GM19328 (cell line): ENCODE results near the gene CEP170B.
"Not testable (repeated sequence)": the region's sequence is repeated elsewhere in the genome, so short reads cannot be mapped to it uniquely, and the experiment has no call there.

ENCODE experiments used
- ATAC-seq: cut with Tn5 transposase; IDR thresholded peaks from one replicate; pipeline ENCODE4 v1.9.1; 2021; ENCODE audit warnings: mild to moderate bottlenecking, moderate library complexity; ENCODE audit not compliant: unreplicated experiment

Gene CEP170B

GRCh38 chr14:104904650-104905578 is 39.8 kb downstream of the CEP170B start:
- not testable (repeated sequence) for ATAC-seq

GRCh38 chr14:104905579-104905933 is 40.5 kb downstream of the CEP170B start:
- ATAC-seq: not testable (repeated sequence)

- ATAC-seq: no peak
These were observed 43.2 kb downstream of the CEP170B start for GRCh38 chr14:104908303-104908702.

- ATAC-seq: no peak
These were observed 47.0 kb downstream of the CEP170B start for GRCh38 chr14:104912053-104912452.

- no peak for ATAC-seq
These were observed 48.4 kb downstream of the CEP170B start for GRCh38 chr14:104913435-104913834.

- ATAC-seq: no peak
These were observed 52.0 kb downstream of the CEP170B start for GRCh38 chr14:104917116-104917515.

GRCh38 chr14:104917993-104918392 is 52.9 kb downstream of the CEP170B start:
- no peak for ATAC-seq

GRCh38 chr14:104919152-104919992 is 54.3 kb downstream of the CEP170B start:
- ATAC-seq: not testable (repeated sequence)

GRCh38 chr14:104919993-104920315 is 54.9 kb downstream of the CEP170B start:
- no peak for ATAC-seq

GRCh38 chr14:104923640-104924420 is 58.8 kb downstream of the CEP170B start:
- no peak for ATAC-seq

- no peak for ATAC-seq
These were observed 59.5 kb downstream of the CEP170B start, which contains the start of gene PLD4 for GRCh38 chr14:104924421-104925213. Gene PLD4 (plus strand): TSS chr14:104924879. CDS start chr14:104927141, 2,262 bp downstream.

GRCh38 chr14:104925214-104925854 is 60.3 kb downstream of the CEP170B start:
- ATAC-seq: no peak

GRCh38 chr14:104925855-104926609 is 61.0 kb downstream of the CEP170B start:
- ATAC-seq: no peak

- no peak for ATAC-seq
These were observed 61.8 kb downstream of the CEP170B start for GRCh38 chr14:104926619-104927431.

- ATAC-seq: no peak
These were observed 62.4 kb downstream of the CEP170B start for GRCh38 chr14:104927432-104927816.

- ATAC-seq: no peak
These were observed 62.8 kb downstream of the CEP170B start for GRCh38 chr14:104927901-104928300.

- ATAC-seq: no peak
These were observed 63.5 kb downstream of the CEP170B start for GRCh38 chr14:104928391-104929133.
